Erythroblast (primary cell): ENCODE data around the gene GARNL3.

Source experiments
- GATA1 ChIP-seq: IDR thresholded peaks from 2 replicates; pipeline ENCODE4 v1.6.1; 2011; ENCODE audit warnings: low read depth, mild to moderate bottlenecking, control low read depth, low read length, moderate library complexity
- POLR2A ChIP-seq: IDR thresholded peaks from 2 replicates; pipeline ENCODE4 v1.6.1; 2011; ENCODE audit warnings: mild to moderate bottlenecking, low read length

DNA sequence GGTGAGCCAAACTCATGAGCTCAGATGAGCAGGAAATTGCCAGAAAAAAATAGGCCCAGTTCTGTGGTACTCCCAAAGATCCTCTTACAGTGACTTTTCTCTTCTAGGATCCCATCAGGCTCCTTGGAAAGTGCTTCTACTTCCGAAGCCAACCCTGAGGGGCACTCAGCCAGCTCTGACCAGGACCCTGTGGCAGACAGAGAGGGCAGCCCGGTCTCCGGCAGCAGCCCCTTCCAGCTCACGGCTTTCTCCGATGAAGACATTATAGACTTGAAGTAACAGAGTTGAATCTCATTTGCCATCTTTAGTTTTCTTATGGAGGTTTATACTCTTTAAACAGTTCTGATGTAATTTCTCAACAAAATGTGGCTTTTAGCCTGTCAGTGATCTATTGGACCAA is 128.4 kb downstream of the GARNL3 start:
- no peak for TF ChIP-seq POLR2A
- no peak for TF ChIP-seq GATA1
